ENCODE data around the gene PCDHB5.

The PCDHB5 gene

DNA sequence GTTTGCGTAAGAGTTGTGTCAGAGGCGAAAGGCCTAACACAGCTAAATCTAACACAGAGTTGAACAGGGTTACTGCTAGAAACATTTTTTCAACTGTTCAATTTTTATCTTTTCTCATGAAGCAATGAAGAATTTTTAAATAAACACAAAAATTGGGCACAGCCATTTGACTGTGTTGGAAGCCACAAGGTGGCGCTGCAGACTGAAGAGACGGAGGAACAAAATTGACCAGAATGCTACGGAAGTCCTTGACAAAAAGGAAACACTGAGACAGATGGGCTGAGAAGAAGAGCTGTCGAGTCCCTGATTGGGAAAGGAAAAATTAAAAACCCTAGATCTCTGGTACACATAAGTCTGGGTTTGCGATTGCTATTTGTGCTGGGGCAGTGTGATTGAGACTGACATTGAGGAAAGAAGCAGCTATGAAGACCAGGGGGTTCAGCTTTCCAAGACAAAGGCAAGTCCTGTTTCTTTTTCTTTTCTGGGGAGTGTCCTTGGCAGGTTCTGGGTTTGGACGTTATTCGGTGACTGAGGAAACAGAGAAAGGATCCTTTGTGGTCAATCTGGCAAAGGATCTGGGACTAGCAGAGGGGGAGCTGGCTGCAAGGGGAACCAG, 52.0 kb downstream of the PCDHB5 start, which contains the start of gene PCDHB9:
Gene PCDHB9 (plus strand): TSS at position 265 of the 616 bp plus-strand sequence. CDS start 158 bp downstream, at position 423.
- Histone ChIP-seq H3K4me3 (ENCODE audit: low read depth, low read length) (no peak within 1 kb of the TSS), H3K4me2 (ENCODE audit: low read length) (no peak within 1 kb of the TSS), H3K27ac (no peak within 1 kb of the TSS), H3K9me3 (ENCODE audit: control insufficient read depth, low read length) (no peaks in the 10 kb centered on the region), H3K27me3 (ENCODE audit: control insufficient read depth, insufficient read depth, low read length) (peaks cover 2% of the 10 kb centered on the region), H3K36me3 (ENCODE audit: control insufficient read depth, insufficient read depth, low read length) (peaks cover 3% of the 10 kb centered on the region), H2AFZ (no peak within 1 kb of the TSS), H3K4me1 (no peaks in the 10 kb centered on the region), H3K9ac (no peak within 1 kb of the TSS), H3K79me2 (no peaks in the 10 kb centered on the region)
- no peak for TF ChIP-seq CTCF (IDR thresholded peaks at IDR 0.05)

Measured in parathyroid adenoma (tissue), 2 donors.